NCI-H69 (cell line): ENCODE results near the gene CCNC.
"Not testable (repeated sequence)": the region's sequence is repeated elsewhere in the genome, so short reads cannot be mapped to it uniquely, and the experiment has no call there.

Source experiments
- DNase-seq: peaks from one replicate; lab custom pipeline; 2025; lab: John Stamatoyannopoulos, UW

CCNC gene

DNA sequence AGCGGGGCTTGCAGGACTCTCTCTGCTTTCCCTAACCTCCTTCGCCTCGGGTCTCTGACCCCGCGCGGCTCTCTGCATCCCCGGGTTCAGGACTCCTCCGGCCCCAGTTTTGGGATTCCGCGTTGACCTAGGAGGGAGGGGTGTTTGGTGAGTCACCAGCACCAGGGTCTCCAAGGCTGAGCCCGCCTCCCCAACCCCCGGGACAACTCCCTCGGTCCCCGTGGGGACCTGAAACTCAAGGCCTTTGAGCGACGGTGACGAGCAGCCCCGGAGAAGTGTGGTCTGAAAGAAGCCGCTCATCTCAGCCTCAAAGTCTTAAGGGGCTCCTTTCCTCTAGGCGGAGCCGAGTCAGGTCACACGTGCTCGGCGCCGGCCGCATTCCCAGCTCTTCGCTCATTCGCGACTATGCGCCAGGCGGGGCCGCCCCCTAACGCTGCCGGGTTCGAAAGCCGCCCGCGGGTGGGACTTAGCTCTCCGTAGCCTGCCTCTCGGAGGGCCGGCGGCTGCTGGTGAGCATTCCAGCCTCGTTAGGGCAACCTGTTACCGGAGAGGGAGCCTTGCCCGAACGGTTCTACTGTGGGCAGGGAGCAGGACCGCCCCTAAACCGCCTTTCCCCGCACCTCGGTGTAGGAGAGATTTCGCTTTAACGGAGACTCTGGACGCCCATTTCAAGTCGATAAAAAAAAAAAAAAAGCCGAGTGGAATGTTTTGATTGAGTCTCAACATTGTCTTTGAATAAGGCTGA, 35.1 kb upstream of the CCNC start:
- DNase-seq, result peak; percentile 77

DNA sequence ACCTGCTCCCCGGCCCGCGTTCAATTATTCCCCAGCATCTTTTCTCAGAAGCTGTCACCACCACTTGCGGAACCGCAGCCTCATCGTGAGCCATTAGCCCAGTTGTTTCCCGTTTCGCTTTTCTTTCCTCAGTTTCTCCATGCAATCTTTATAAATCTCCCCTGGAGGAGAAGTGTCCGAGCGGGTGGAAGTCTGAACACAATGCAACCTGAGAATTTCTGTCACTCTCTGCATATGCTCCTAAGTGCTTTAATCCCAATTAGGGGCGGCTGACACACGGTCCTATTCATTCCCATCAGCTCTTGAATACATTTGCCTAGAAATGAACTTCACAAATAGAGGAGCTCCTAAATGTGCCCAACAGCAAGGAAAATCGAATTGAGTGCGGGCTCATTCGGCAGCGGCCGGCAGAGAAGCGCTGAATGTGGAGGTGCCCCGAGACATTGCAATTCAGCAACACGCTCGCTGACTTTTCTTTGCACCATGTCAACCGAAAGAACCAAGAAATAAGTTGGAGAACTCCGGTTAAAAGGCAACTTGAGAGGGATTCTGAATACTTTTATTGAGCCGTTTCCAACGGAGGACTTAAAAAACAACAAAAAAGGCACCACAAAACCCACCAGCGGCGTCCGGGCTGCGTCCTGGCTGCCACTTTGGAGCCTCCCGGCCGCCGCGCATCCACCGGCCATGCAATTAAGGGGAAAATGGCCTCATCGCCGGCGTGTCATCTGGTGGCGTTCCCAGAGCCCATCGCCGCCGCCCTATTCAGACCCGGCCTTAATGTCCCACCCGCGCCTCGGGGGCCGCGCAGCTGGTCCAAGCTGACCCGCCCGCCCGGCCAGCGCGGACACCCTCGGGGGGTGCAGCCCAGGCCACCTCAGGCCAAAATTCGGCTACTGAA, 34.3 kb upstream of the CCNC start:
- DNase-seq, result no peak

DNA sequence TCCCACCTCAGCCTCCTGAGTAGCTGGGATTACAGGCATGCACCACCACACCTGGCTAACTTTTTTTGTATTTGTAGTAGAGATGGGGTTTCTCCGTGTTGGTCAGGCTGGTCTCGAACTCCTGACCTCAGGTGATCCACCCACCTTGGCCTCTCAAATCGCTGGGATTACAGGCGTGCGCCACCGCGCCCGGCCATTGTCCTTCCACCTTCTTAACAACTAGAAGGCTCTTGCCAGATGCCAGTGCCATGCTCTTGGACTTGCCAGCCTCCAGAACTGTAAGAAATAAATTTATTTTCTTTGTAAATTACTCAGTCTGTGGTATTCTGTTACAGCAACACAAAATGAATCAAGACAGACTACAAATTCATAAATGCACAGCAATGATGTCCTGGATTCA, 26.2 kb upstream of the CCNC start:
- not testable (repeated sequence) for DNase-seq

DNA sequence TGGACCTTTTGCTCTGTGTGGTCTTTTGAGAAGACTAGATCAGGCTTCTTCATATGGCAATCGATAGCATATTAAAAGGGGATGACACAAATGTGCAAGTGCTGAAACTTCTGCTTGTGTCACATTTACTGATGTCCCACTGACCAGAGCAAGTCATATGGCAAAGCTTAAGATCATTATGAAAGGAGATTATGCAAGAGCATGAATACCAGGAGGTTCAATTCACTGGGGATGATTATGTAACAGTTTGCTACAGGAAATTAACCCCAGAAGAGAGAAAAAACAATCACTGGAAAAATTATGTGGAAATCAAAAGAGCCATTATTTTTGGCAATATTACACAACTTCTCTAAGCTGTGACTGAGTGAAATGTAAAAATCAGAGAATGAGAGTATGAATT, 24.4 kb upstream of the CCNC start:
- DNase-seq, result no peak

DNA sequence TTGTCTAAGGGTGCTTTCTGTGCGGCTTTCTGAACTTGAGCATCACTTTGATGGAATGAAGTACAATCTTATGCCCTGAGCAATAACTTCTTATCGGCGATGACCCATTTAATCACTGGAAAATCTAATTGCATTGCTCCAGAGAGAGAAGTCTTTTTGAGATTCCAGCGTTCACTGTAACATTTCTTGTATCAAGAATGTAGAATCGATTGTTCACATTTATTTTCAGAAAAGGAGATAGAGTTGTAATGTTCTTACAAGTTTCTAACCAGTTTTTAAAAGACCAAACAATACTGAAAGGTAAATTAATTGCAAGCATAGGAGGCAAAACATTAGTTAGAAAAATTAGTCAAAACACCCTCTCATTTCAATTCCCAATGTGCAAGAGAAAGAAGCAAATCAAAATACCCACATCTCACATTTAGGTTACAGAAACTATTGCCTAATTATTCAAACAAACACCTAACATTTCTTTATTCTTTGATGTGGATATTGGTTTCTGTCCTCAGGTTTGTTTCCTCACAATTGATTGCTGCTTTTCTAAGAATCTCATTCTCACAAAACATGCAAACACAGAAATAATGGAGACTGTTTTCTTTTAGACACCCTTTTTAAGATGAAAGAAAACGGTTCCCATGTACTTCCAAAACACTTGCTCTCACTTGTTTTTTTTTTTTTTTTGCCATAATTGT, 23.4 kb upstream of the CCNC start:
- no peak for DNase-seq

DNA sequence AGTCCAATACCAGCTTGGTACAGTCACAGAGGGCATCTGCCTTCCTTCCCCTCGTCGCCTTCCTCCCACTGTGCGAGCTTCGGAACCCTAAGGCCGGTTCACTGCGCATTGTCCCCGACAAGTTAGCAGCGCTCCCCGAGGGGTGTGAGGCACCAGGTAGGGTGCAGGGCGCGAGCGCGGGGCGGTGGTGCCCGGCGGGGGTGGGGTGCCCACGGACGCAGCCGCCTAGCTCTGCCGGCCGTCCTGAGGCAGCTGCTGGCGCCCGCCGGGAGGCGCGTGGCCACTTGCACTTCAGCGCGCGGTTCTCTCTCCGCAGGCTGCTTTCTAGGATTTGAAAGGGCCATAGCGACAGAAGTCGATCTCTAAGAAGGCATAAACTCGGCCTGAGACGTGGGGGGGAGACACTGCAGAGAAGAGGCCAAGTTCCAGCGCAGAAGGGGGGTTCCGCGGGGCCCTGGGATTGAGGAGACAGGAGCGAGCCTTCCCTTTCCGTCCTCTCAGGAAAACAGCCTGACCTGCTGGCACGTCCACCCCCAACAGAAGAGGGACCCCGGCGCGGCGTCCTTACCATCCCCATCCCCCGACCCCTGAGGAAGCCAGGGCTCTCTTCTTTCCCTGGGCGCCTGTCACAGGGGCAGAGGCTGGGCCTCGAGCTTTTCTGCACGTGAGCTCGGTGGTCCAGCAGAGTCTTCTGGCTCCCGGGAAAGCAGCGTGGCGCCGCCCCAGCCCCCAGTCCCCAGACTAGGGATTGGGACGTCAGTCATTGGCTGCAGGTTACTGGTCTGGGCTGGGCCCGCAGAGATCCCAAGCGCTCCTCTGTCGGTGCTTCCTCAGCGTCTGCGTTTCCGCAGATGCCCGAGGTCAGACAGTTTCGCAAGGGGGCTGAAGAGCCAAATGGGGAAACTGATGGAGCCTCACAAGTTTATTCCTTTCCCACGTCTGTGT, 22.5 kb upstream of the CCNC start:
- DNase-seq, result peak; percentile 26

DNA sequence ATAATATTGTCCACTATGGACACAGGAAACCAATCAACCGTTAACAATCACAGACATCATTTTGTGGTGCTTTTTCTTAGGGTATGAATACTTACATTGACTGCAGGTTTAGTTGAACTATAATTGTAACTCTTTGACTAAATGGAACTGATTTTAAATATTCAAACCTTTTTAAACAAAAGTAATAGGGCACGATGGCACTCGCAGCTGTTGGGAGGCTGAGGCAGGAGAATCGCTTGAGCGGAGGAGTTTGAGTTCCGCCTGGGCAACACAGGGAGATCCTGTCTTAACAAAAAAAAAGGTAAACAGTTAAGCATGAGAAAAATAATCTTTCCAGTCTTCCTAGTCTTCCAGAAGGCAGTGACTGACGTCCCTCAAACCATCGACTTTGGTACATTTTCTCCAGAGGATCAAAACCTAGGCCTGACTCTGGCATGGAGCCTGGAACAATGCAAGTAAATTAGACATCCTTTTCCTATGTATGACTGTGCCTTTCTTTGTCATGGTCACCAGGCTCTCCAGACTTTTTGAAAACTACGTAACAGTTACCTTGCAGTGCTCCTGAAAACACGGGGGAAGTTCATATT, 21.5 kb upstream of the CCNC start:
- DNase-seq, result no peak

DNA sequence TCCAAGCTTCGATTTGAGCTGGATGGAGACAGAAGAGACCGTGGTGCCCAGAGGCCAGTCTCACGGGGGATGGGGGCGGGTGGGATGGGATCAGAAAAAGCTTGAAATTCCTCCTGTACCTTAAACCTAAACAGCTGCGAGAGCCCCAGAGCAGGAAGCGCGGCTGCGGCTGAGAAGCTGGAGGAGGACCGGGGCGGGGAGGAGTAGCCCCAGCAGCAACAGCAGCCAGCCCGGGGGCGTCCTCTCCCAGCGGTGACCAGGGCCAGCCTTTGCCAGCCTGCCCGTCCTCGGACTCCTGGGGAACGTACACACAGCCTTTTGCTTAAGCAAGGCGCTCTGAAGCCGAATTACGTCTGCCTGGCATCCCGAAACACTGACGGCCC, 20.8 kb upstream of the CCNC start:
- DNase-seq, result peak; percentile 76

DNA sequence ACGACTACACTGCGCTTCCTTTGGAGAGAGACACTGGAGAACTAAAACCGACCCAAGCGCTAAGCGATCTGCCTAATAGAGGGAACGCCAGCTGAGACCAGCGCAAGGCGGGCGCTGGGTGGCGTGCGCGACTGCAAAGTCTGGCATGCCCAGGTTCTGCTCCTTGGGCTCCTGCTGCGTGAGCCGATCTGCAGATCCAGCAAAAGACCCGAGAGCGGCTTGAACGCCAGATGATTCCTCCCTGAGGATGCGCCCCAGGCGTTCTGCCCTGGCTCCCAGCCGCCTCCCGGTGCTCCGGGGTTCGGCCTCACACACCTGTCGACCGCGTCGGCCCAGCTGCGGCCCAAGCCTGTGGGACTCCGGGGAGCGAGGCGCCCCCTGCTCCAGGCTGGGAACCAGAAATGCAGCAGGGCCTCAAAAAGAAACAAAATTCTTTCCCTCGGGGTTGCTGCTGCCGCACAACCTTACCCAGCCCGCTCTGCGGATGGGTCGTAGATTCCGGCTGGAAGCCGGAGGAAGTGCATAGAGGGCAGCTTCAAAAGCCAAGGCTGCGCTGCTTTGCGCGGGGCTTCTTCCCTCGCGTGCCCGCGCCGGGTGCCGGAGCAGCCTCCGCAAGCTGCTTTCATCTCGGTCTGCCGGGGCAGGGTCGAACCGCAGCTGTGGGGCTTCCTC, 20.3 kb upstream of the CCNC start:
- peak; percentile 94 for DNase-seq

DNA sequence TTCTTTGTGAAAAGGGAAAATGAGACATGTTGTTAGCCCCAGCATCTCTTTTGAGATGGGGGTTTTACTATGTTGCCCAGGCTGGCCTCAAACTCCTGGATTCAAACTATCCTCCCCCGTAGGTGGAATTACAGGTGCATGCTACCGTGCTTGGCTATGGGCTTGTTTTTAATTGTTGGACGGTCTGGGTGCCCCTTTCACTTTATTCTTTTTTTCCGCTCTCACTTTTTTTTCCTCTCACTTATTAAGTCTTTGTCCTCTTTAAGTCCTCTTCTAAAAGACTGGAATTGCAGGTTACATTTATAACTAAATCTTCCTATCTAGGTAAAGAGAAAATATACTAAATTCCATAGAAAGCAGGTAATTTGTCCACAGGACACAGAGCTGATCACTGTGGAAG, 19.3 kb upstream of the CCNC start:
- no peak for DNase-seq

DNA sequence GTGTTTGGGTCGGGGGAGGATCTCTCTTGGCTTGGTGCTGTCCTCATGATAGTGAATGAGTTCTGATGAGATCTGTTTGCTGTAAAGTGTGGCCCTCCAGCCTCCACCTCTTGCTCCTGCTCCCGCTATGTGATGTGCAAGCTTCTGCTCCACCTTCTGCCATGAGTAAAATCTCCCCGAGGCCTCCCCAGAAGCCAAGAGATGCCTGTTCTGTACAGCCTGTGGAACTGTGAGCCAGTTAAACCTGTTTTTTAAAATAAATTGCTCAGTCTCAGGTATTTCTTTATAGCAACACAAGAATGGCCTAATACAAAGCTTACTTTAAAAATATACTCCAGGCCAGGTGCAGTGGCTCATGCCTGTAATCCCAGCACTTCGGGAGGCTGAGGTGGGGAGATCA, 11.3 kb upstream of the CCNC start:
- DNase-seq, result no peak

DNA sequence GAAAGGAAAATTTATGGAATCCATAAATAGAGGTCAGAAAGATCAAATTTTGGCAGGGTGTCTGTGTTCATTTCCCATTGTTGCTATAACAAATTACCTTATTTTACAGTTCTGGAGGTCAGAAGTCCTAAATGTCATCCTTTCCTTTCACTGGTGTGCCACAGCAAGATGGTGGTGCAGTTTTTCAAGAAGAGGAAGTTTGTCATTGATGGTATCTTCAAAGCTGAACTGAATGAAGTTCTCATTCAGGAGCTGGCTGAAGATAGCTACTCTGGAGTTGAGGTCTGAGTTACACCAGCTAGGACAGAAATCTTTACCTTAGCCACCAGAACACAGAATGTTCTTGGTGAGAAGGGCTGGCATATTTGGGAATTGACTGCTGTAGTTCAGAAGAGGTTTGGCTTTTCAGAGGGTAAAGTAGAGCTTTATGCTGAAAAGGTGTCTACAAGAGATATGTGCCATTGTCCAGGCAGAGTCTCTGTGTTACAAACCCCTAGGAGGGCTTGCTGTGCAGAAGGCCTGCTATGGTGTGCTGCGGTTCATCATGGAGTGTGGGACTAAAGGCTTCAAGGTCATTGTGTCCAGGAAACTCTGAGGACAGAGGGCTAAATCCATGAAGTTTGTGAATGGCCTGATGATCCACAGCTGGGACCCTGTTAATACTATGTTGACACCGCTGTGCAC, 7.2 kb upstream of the CCNC start:
- DNase-seq, result no peak

DNA sequence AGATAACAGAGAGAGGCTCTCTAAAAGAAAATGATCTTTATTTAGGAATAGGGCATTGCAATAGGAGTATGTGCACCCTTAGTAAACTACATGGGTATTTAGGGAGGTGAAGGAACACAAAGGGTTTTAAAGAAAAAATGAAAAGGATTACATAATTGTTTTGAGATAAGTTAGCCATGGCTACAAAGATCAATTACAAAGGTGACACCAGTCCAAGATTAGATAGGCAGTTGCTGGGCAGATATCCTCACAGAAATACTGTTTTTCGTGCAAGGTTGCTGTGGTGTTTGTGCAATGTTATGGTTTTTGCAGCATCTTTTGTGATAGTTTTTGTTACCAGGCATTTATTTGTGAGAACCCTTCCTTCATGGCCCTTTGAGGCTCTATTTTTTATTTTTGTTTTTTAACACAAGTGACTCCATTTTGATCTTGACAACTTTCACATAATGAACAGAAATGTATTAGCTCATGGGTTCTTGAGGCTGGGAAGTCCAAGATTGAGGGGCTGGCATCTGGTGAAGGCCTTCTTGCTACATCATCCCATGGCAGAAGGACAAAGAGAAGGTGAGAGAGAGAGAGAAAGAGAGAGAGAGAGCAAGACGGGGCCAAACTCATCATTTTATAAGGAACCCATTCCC, 5.6 kb upstream of the CCNC start:
- no peak for DNase-seq

DNA sequence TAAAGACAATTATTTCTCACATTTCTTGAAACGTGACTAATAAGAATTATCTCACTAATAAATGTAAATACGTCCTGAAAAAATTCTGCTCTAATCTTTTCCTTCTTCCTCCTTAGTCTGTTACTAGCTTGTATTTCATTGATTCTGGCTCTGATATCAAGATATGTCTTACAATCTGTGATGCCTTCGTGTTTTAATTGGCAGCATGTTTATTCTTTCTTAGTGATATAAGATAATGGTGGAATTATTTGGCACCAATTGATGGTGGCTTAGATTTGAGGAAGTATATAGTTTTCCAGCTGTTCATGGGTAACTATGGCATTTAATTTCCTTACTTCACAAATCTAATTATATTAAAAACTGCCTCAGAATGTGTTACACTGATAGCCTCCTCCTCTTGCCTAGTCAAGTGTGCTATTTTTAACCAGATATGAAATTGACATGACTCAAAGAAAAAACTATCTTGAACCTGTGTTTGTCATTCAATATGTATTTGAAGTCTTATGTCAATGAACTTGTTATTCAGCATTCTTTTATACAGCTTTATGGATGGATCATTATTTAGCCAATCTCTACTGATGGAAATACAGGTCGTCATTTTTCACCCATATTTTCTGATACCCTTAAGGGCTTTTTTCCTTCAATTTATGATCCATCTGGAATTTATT, 5.3 kb downstream of the CCNC start:
- DNase-seq, result no peak

DNA sequence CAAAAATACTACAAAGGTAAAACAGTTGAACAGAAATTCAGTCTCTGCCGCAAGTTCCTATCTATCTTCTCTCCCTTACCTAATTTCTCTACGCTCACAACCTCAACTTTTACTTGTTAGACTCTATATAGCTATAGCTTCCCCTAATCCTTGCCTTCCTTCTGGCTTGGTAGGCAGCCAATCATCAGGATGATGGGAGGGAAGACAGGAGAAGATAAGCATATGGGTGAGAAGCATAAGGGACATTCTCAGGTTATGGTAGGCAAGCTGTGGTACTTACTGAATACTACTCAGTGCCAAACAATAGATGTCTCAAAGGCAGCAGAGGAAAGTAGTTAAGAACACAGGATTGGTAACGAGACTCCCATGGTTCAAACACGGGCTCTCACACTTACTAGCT, 7.8 kb downstream of the CCNC start:
- DNase-seq, result no peak

DNA sequence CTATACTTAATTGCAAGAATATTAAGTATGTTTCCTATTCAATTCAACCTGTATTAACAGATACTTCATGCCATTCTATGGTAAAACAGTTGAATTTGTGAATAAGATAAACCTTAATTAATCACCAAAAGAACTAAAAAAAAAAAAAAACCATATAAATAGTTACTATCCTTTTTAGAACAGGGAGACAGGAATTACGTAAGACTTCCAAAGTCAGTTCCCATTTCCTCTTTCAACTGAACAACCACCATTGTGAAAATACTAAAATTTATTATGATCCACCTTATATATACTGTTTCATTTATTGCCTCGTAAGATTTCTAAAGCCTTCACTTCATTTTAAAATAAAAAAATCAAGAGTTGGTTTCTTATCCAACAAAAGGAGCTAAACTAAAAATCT, 9.4 kb downstream of the CCNC start:
- DNase-seq, result no peak

DNA sequence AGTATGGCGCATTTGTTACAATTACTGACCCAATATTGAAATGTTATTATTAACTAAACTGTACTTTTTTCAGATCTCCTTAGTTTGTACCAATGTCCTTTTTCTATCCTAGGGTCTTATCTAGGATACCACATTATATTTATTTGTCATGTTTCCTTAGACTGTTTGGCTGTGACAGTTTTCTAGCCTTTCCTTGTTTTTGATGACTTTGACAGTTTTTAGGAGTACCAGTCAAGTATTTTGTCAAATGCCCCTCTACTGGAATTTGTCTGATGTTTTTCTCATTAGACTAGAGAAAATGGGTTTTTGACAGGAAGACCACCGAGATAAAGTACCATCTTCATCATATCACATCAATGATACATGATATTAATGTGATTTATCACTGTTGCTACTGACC, 14.6 kb downstream of the CCNC start:
- no peak for DNase-seq

DNA sequence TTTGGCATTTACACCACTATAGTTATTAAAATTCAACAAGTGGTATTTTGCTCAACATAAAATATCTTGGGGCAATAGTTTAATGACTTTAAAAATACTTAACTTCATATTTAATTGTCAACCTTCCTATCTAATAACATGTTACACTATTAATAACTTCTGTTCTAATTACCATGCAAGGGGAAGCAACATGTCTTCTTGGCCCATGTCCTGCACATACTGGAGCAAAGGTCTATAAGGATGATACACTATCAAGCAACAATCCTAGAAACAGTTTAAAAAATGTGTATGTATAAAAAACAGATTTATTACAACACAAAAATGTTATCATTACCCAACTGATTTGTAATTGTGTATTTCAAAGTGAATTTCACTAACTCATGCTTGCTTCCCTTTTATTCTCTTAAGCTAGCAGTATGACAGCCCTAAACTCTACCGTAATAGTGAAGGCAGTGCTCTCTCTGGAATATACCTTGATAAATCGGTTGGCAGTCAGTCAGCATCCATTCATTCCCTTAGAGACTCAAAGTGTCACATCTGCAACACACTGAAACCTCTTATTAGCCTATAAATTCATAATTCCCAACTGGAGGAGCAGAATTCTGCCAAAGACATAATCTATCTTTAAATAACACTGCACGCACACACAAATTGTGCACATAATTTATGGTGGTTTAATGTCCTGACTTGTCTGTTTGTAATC, 18.3 kb downstream of the CCNC start:
- DNase-seq, result peak; percentile 27
